ENCODE measurements around the gene LMAN2L. TPM values are rescaled to one million over a fixed set of nuclear protein-coding genes. Genes with fewer than 3 reads are reported as not detected.
A peak's percentile ranks its signal among the peaks of the same experiment; 100 is the strongest.

The LMAN2L gene
- polyA plus RNA-seq, 3 donors: 7.9 to 22.4 (median 16.6) TPM

- TF ChIP-seq CTCF (IDR thresholded peaks at IDR 0.05): no peak
- H3K4me1 ChIP-seq (ENCODE audit: control insufficient read depth in 1 of 2, insufficient read depth in 2 of 2, low read length in 2 of 2): peaks cover 17 to 19% of the 10 kb centered on the region in 2 donors
- no peak overlapping the region for H3K27ac ChIP-seq (ENCODE audit: low read depth in 1 of 2, low read length in 2 of 2)
- no peaks in the 10 kb centered on the region for H3K9me3 ChIP-seq (replicated peaks in 1 of 2; ENCODE audit: control insufficient read depth in 1 of 2, insufficient read depth in 1 of 2, low read length in 2 of 2)
- peaks cover 21% of the 10 kb centered on the region for H3K4me1 Mint-ChIP-seq
- H3K36me3 Mint-ChIP-seq: peaks cover 50 to 65% of the 10 kb centered on the region in 2 donors
- peaks cover 0 to 4% (median 0%) of the 10 kb centered on the region in 7 donors for H3K9me3 Mint-ChIP-seq
- H2AFZ ChIP-seq (ENCODE audit: insufficient read depth, low read depth, low read length, poor library complexity, severe bottlenecking): no peak overlapping the region
- WGBS (ENCODE audit: insufficient coverage): 100% methylated on average over 6 of the region's 8 CpGs
- peak overlapping the region in 2 of 7 donors; percentile 27 to 40 for H3K27ac Mint-ChIP-seq
- H3K9ac ChIP-seq (ENCODE audit: insufficient read depth, low read length, poor library complexity, severe bottlenecking): no peak overlapping the region
- H3K27me3 ChIP-seq (ENCODE audit: control insufficient read depth in 2 of 2, insufficient read depth in 2 of 2, low read length in 2 of 2): no peaks in the 10 kb centered on the region
- peaks cover 0 to 1% (median 0%) of the 10 kb centered on the region in 3 donors for H3K27me3 Mint-ChIP-seq (ENCODE audit: low read depth in 3 of 3)
- no peak for DNase-seq
- no peak overlapping the region for H3K4me3 ChIP-seq (replicated peaks in 1 of 3; ENCODE audit: low read depth in 2 of 3, low read length in 3 of 3)
- intact Hi-C loops (cut with micrococcal nuclease): loop anchor here in 1 of 2 donors (10.0 kb wide), 1 partner anchor 100 kb away; the partner anchor contains the start of gene KANSL3
- no peaks in the 10 kb centered on the region for H4K20me1 ChIP-seq (ENCODE audit: insufficient read depth, low read length)
- peaks cover 14% of the 10 kb centered on the region for H3K79me2 ChIP-seq (ENCODE audit: insufficient read depth, low read length)
- peaks cover 55 to 76% of the 10 kb centered on the region in 2 donors for H3K36me3 ChIP-seq (replicated peaks in 1 of 2; ENCODE audit: control insufficient read depth in 1 of 2, insufficient read depth in 2 of 2, low read length in 2 of 2)
- H3K4me3 Mint-ChIP-seq: no peak overlapping the region
- no peak overlapping the region for H3K4me2 ChIP-seq (replicated peaks; ENCODE audit: extremely low read depth, low read length, poor library complexity, severe bottlenecking)
Observed at GRCh38 chr2:96734880-96735583, 4.8 kb downstream of the LMAN2L start.

GRCh38 chr2:96733931-96734330 lies 5.9 kb downstream of the LMAN2L start:
- Histone ChIP-seq H3K9me3 (replicated peaks in 1 of 2; ENCODE audit: control insufficient read depth in 1 of 2, insufficient read depth in 1 of 2, low read length in 2 of 2) (no peaks in the 10 kb centered on the region), H3K79me2 (ENCODE audit: insufficient read depth, low read length) (peaks cover 7% of the 10 kb centered on the region), H2AFZ (ENCODE audit: insufficient read depth, low read depth, low read length, poor library complexity, severe bottlenecking) (no peak overlapping the region), H3K4me1 (ENCODE audit: control insufficient read depth in 1 of 2, insufficient read depth in 2 of 2, low read length in 2 of 2) (peaks cover 10 to 12% of the 10 kb centered on the region in 2 donors), H3K36me3 (replicated peaks in 1 of 2; ENCODE audit: control insufficient read depth in 1 of 2, insufficient read depth in 2 of 2, low read length in 2 of 2) (peaks cover 62 to 76% of the 10 kb centered on the region in 2 donors), H3K4me2 (replicated peaks; ENCODE audit: extremely low read depth, low read length, poor library complexity, severe bottlenecking) (no peak overlapping the region), H3K4me3 (replicated peaks in 1 of 3; ENCODE audit: low read depth in 2 of 3, low read length in 3 of 3) (no peak overlapping the region), H4K20me1 (ENCODE audit: insufficient read depth, low read length) (no peaks in the 10 kb centered on the region), H3K9ac (ENCODE audit: insufficient read depth, low read length, poor library complexity, severe bottlenecking) (no peak overlapping the region), H3K27ac (ENCODE audit: low read depth in 1 of 2, low read length in 2 of 2) (no peak overlapping the region), H3K27me3 (ENCODE audit: control insufficient read depth in 2 of 2, insufficient read depth in 2 of 2, low read length in 2 of 2) (no peaks in the 10 kb centered on the region)
- H3K4me1 Mint-ChIP-seq: peaks cover 11% of the 10 kb centered on the region
- TF ChIP-seq CTCF (IDR thresholded peaks at IDR 0.05): no peak
- H3K27ac Mint-ChIP-seq: no peak overlapping the region
- 100% methylated on average over 1 of the region's 3 CpGs for WGBS (ENCODE audit: insufficient coverage)
- intact Hi-C loops (cut with micrococcal nuclease): loop anchor here in 1 of 2 donors (10.0 kb wide), 1 partner anchor 99 kb away; the partner anchor contains the start of gene KANSL3
- H3K4me3 Mint-ChIP-seq: no peak overlapping the region
- peaks cover 57 to 74% of the 10 kb centered on the region in 2 donors for H3K36me3 Mint-ChIP-seq
- DNase-seq: no peak
- no peaks in the 10 kb centered on the region for H3K9me3 Mint-ChIP-seq
- H3K27me3 Mint-ChIP-seq (ENCODE audit: low read depth in 3 of 3): peaks cover 0 to 1% (median 0%) of the 10 kb centered on the region in 3 donors

All from CD14-positive monocyte (primary cell).